SU-DHL-6 (cell line): ENCODE measurements around the gene EEPD1.

Source experiments
- EZH2phosphoT487 ChIP-seq: fragments of 200-600 bp; sonication (generic), shearing (Covaris generic); conservative IDR thresholded peaks from 2 replicates; pipeline ENCODE4 v1.6.1; 2018; ENCODE audit warnings: mild to moderate bottlenecking, antibody characterized with exemption, low read length, moderate library complexity, mixed read lengths
- TF ChIP-seq, protein P1 (sequence below): fragments of 200-600 bp; sonication (generic); IDR thresholded peaks from one replicate; pipeline ENCODE4 v1.5.1; 2017; ENCODE audit warnings: antibody characterized with exemption, mild to moderate bottlenecking, low read length, moderate library complexity; ENCODE audit not compliant: insufficient read depth, poor library complexity, severe bottlenecking

DNA sequence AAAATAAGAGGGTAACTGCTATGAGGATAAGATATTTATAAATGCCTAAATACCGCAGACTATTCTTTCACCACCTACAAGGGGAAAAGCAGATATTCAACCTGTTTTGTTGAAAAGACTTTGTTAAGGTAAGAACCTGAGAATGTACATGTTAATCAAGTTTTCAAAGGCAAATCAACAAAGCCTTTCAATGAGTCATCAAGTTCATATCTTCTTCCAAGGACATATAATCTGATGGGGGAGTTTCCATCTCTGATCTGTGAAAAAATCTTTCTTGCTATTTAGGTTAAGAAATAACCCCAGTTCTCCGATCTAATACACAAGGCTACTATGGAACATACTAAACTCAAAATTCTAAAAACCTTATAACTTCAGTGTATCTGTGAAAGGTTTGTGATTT lies 196.6 kb downstream of the EEPD1 start:
- TF ChIP-seq, protein P1, sequence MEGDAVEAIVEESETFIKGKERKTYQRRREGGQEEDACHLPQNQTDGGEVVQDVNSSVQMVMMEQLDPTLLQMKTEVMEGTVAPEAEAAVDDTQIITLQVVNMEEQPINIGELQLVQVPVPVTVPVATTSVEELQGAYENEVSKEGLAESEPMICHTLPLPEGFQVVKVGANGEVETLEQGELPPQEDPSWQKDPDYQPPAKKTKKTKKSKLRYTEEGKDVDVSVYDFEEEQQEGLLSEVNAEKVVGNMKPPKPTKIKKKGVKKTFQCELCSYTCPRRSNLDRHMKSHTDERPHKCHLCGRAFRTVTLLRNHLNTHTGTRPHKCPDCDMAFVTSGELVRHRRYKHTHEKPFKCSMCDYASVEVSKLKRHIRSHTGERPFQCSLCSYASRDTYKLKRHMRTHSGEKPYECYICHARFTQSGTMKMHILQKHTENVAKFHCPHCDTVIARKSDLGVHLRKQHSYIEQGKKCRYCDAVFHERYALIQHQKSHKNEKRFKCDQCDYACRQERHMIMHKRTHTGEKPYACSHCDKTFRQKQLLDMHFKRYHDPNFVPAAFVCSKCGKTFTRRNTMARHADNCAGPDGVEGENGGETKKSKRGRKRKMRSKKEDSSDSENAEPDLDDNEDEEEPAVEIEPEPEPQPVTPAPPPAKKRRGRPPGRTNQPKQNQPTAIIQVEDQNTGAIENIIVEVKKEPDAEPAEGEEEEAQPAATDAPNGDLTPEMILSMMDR = no peak
- no peak for TF ChIP-seq EZH2phosphoT487
